Motor neuron (in vitro differentiated cells): ENCODE measurements around the gene GYPA. TPM values are rescaled to one million over a fixed set of nuclear protein-coding genes. Genes with fewer than 3 reads are reported as not detected.
"Not testable (repeated sequence)": the region's sequence is repeated elsewhere in the genome, so short reads cannot be mapped to it uniquely, and the experiment has no call there.

Source experiments
- ATAC-seq, 8 experiments: fragments of 200-7000 bp; cut with Tn5 transposase; replicated peaks in 6 of 8; 2 replicates each; pipeline ENCODE4 v1.8.0; 2021; ENCODE audit warnings: mild to moderate bottlenecking in 8 of 8, moderate library complexity in 8 of 8
- H3K27ac ChIP-seq, 2 donors: fragments of 250-450 bp; sonication (Bioruptor Pico); 2 replicates each; pipeline ENCODE4 v1.9.0; 2021; ENCODE audit warnings: antibody characterized with exemption in 2 of 2, mild to moderate bottlenecking in 2 of 2, moderate library complexity in 1 of 2
- H3K4me1 ChIP-seq, 2 donors: fragments of 250-450 bp; sonication (Bioruptor Pico); replicated peaks in 1 of 2; 2 replicates each; pipeline ENCODE4 v1.6.1; 2021; ENCODE audit warnings: antibody characterized with exemption in 2 of 2, mild to moderate bottlenecking in 2 of 2, moderate library complexity in 1 of 2
- H3K4me3 ChIP-seq, 5 donors: fragments of 250-450 bp; sonication (Bioruptor Pico); 2 replicates each; pipeline ENCODE4 v1.9.0; 2021; ENCODE audit warnings: antibody characterized with exemption in 5 of 5, mild to moderate bottlenecking in 5 of 5, moderate library complexity in 4 of 5
- WGBS, 10 experiments: fragments of 450-650 bp; shearing (Covaris generic); methylation state at CpG; one replicate each; pipeline ENCODE4 v1.0.0; 2022; 5-methylcytosine and 5-hydroxymethylcytosine counted together
- in situ Hi-C, 9 experiments: fragments of 400-800 bp; cut with MboI; loops; one replicate each; pipeline ENCODE4 v1.15.0; 2021; ENCODE audit warnings: low sequenced_read_pairs in 9 of 9, low pct_unique_long_range_greater_than_20kb in 2 of 9; ENCODE audit not compliant: unreplicated experiment in 9 of 9
- total RNA-seq, 8 experiments: library from RNA; unstranded; fragments of 300-600 nt; gene quantifications; 2 replicates each; pipeline versions ENCODE4 v1.2.3 to v1.2.4, GENCODE V29; 2022

Gene GYPA
- total RNA-seq, 8 experiments from 2014 or later = 1.1 TPM; not detected in 7

GRCh38 chr4:144154044-144154443 is 13.5 kb upstream of the GYPA start:
- no peak for ATAC-seq
- no peak overlapping the region for H3K27ac ChIP-seq
- no peak overlapping the region for H3K4me3 ChIP-seq
- in situ Hi-C loops = no loop called here
- H3K4me1 ChIP-seq = no peaks in the 10 kb centered on the region
- 6 to 100% (median 91%) methylated on average over 1 to 2 of the region's 2 CpGs for WGBS, 10 experiments

- peaks cover 0 to 11% of the 10 kb centered on the region in 2 donors for H3K4me1 ChIP-seq
- H3K4me3 ChIP-seq, H3K27ac ChIP-seq, in situ Hi-C loops: not testable (repeated sequence)
- peak in 5 of 8 experiments; percentile 19 to 58 (median 39) for ATAC-seq
- 0 to 43% (median 25%) methylated on average over 1 to 2 of the region's 4 CpGs; no CpG with 5 or more reads in 2 of the 10 experiments for WGBS, 10 experiments
Observed at GRCh38 chr4:144142690-144143326, 2.3 kb upstream of the GYPA start.

- in situ Hi-C loops = no loop called here
- WGBS, 10 experiments = 14 to 100% (median 38%) methylated on average over 1 to 2 of the region's 2 CpGs; no CpG with 5 or more reads in 2 of the 10 experiments
- H3K4me3 ChIP-seq = no peak overlapping the region
Observed at GRCh38 chr4:144141493-144141892, 975 bp upstream of the GYPA start.

GRCh38 chr4:144139991-144140390 is 527 bp downstream of the GYPA start:
- in situ Hi-C loops, H3K4me3 ChIP-seq, H3K27ac ChIP-seq, ATAC-seq: not testable (repeated sequence)
- peaks cover 0 to 11% of the 10 kb centered on the region in 2 donors for H3K4me1 ChIP-seq
- WGBS, 10 experiments = 20 to 100% (median 75%) methylated on average over 2 to 4 of the region's 4 CpGs; no CpG with 5 or more reads in 2 of the 10 experiments

More at GRCh38 chr4:144141493-144141892, 975 bp upstream of the GYPA start:
- H3K27ac ChIP-seq = no peak overlapping the region
- H3K4me1 ChIP-seq = peaks cover 0 to 11% of the 10 kb centered on the region in 2 donors
- no peak for ATAC-seq

- H3K27ac ChIP-seq, ATAC-seq, H3K4me3 ChIP-seq, in situ Hi-C loops: not testable (repeated sequence)
- H3K4me1 ChIP-seq = peaks cover 0 to 11% of the 10 kb centered on the region in 2 donors
- 0 to 94% (median 30%) methylated on average over 1 to 2 of the region's 2 CpGs; no CpG with 5 or more reads in 3 of the 10 experiments for WGBS, 10 experiments
Observed at GRCh38 chr4:144139547-144139946, 971 bp downstream of the GYPA start.

- in situ Hi-C loops, H3K4me1 ChIP-seq, ATAC-seq, H3K4me3 ChIP-seq, H3K27ac ChIP-seq: not testable (repeated sequence)
- WGBS, 10 experiments = 55 to 100% (median 96%) methylated on average over 1 to 4 of the region's 4 CpGs
Observed at GRCh38 chr4:144138239-144138638, 2.3 kb downstream of the GYPA start.

GRCh38 chr4:144137137-144137931 is 3.2 kb downstream of the GYPA start:
- ATAC-seq = peak in 7 of 8 experiments; percentile 36 to 91 (median 73)
- H3K4me3 ChIP-seq, in situ Hi-C loops, H3K4me1 ChIP-seq, H3K27ac ChIP-seq: not testable (repeated sequence)
- 19 to 100% (median 86%) methylated on average over 3 to 7 of the region's 8 CpGs; no CpG with 5 or more reads in 1 of the 10 experiments for WGBS, 10 experiments

- H3K4me1 ChIP-seq, ATAC-seq, H3K27ac ChIP-seq, H3K4me3 ChIP-seq, in situ Hi-C loops: not testable (repeated sequence)
- WGBS, 10 experiments = 26 to 100% (median 74%) methylated on average over 1 to 4 of the region's 4 CpGs; no CpG with 5 or more reads in 1 of the 10 experiments
Observed at GRCh38 chr4:144136189-144136588, 4.3 kb downstream of the GYPA start.

GRCh38 chr4:144130167-144130566 is 10.4 kb downstream of the GYPA start:
- 0 to 67% methylated on average over 1 of the region's 1 CpG; no CpG with 5 or more reads in 8 of the 10 experiments for WGBS, 10 experiments
- H3K27ac ChIP-seq, in situ Hi-C loops: not testable (repeated sequence)

GRCh38 chr4:144129336-144129875 is 11.1 kb downstream of the GYPA start:
- H3K4me3 ChIP-seq, H3K4me1 ChIP-seq, in situ Hi-C loops, ATAC-seq, H3K27ac ChIP-seq: not testable (repeated sequence)
- WGBS, 10 experiments = 0 to 100% (median 51%) methylated on average over 1 to 2 of the region's 4 CpGs; no CpG with 5 or more reads in 3 of the 10 experiments

More at GRCh38 chr4:144130167-144130566, 10.4 kb downstream of the GYPA start:
- H3K4me3 ChIP-seq, H3K4me1 ChIP-seq, ATAC-seq: not testable (repeated sequence)

- ATAC-seq = peak in 1 of 8 experiments; percentile 75
- in situ Hi-C loops, H3K4me3 ChIP-seq, H3K4me1 ChIP-seq, H3K27ac ChIP-seq: not testable (repeated sequence)
- WGBS, 10 experiments = 0 to 71% (median 61%) methylated on average over 1 to 2 of the region's 5 CpGs; no CpG with 5 or more reads in 4 of the 10 experiments
Observed at GRCh38 chr4:144128709-144129320, 11.7 kb downstream of the GYPA start.

- ATAC-seq, in situ Hi-C loops, H3K4me3 ChIP-seq, H3K4me1 ChIP-seq, H3K27ac ChIP-seq: not testable (repeated sequence)
- 80% methylated on average over 1 of the region's 2 CpGs; no CpG with 5 or more reads in 8 of the 10 experiments for WGBS, 10 experiments
Observed at GRCh38 chr4:144125109-144125508, 15.4 kb downstream of the GYPA start.
